HCT116 (cell line): ENCODE measurements around the gene DMKN. TPM values are rescaled to one million over a fixed set of nuclear protein-coding genes. Genes with fewer than 3 reads are reported as not detected.

Source experiments
- ATAC-seq: fragments of 200-7000 bp; cut with Tn5 transposase; 2 replicates; pipeline ENCODE4 v1.9.1; 2020; ENCODE audit warnings: mild to moderate bottlenecking, moderate library complexity
- BruUV-seq: library from RNA; stranded (reverse); fragments of 400-500 nt; replicated peaks from 2 replicates; lab custom pipeline; 2021; lab: Mats Ljungman, UMichigan
- CTCF ChIA-PET: fragments of 300-600 bp; sonication (Branson Sonifier 250); formaldehyde crosslinking; loops from one replicate; lab custom pipeline; 2021; ENCODE audit warnings: antibody characterized with exemption; lab: Charles Lee
- POLR2A ChIA-PET: fragments of 300-600, 350-600 bp; sonication (Branson Sonifier 250); formaldehyde crosslinking; loops from one replicate; lab custom pipeline; 2021; ENCODE audit warnings: antibody characterized with exemption; lab: Charles Lee
- RAD21 ChIA-PET, 2 experiments: fragments of 300-600 bp; sonication (Branson Sonifier 250); formaldehyde crosslinking; loops; one replicate each; lab custom pipeline; 2023; ENCODE audit warnings: low total read pairs in 2 of 2; ENCODE audit not compliant: uncharacterized antibody in 2 of 2, unreplicated experiment in 2 of 2, low non-redundant PET in 1 of 2; lab: Charles Lee
- DNase-seq: peaks from one replicate; pipeline ENCODE4 v3.0.0-alpha.2; 2010; ENCODE audit warnings: low read depth, low spot score
- H2AFZ ChIP-seq: fragments of 200-600 bp; shearing (Covaris generic), sonication (generic); 2 replicates; pipeline ENCODE4 v1.6.1; 2017; ENCODE audit warnings: low read depth, mixed run types, mixed read lengths, antibody characterized with exemption, low read length; ENCODE audit not compliant: poor library complexity, severe bottlenecking
- H3K27ac ChIP-seq: 2 replicates; pipeline ENCODE4 v1.5.1; 2012; ENCODE audit warnings: low read depth, low read length
- H3K27me3 ChIP-seq: fragments of 200-600 bp; sonication (generic); 2 replicates; pipeline ENCODE4 v1.6.1; 2016; ENCODE audit warnings: mixed run types, low read length, mixed read lengths; ENCODE audit not compliant: insufficient read depth
- H3K36me3 ChIP-seq, 2 experiments: fragments of 200-500 bp in 1 of 2; fragments of 200-600 bp in 1 of 2; sonication (Bioruptor generic) in 1 of 2; sonication (generic) in 1 of 2; 2 replicates each; pipeline versions ENCODE4 v1.5.1 to v1.6.1; 2014 to 2016; ENCODE audit warnings: low read length in 2 of 2, inconsistent platforms in 1 of 2, mixed read lengths in 1 of 2, mixed run types in 1 of 2; ENCODE audit not compliant: insufficient read depth in 2 of 2, control insufficient read depth in 1 of 2
- H3K4me1 ChIP-seq, 2 experiments: fragments of 200-600 bp in 1 of 2; sonication (generic) in 1 of 2; 2 replicates each; pipeline versions ENCODE4 v1.5.1 to v1.6.1; 2012 to 2017; ENCODE audit warnings: low read length in 2 of 2, inconsistent platforms in 1 of 2, mild to moderate bottlenecking in 1 of 2, mixed read lengths in 1 of 2, mixed run types in 1 of 2, moderate library complexity in 1 of 2; ENCODE audit not compliant: insufficient read depth in 2 of 2, control insufficient read depth in 1 of 2
- H3K4me2 ChIP-seq: fragments of 200-600 bp; sonication (generic); 2 replicates; pipeline ENCODE4 v1.6.1; 2017; ENCODE audit warnings: mixed run types, low read length, mixed read lengths
- H3K4me3 ChIP-seq, 2 experiments: fragments of 200-600 bp in 1 of 2; sonication (generic) in 1 of 2; replicated peaks in 1 of 2; 2 replicates each; pipeline ENCODE4 v1.5.1; 2011 to 2016; ENCODE audit warnings: low read length in 2 of 2, control low read depth in 1 of 2, low read depth in 1 of 2, mild to moderate bottlenecking in 1 of 2, mixed read lengths in 1 of 2, mixed run types in 1 of 2
- H3K79me2 ChIP-seq: fragments of 200-600 bp; sonication (generic); 2 replicates; pipeline ENCODE4 v1.6.1; 2017; ENCODE audit warnings: mild to moderate bottlenecking, mixed run types, low read length, moderate library complexity, mixed read lengths; ENCODE audit not compliant: insufficient read depth
- H3K9ac ChIP-seq: fragments of 200-600 bp; sonication (generic); 2 replicates; pipeline ENCODE4 v1.6.1; 2016; ENCODE audit warnings: low read length, mixed read lengths
- H3K9me2 ChIP-seq: fragments of 200-600 bp; sonication (generic), shearing (Covaris generic); 2 replicates; pipeline ENCODE4 v1.6.1; 2017; ENCODE audit warnings: mixed run types, mild to moderate bottlenecking, moderate library complexity; ENCODE audit not compliant: insufficient read depth
- H3K9me3 ChIP-seq, 2 experiments: fragments of 200-500 bp in 1 of 2; fragments of 200-600 bp in 1 of 2; sonication (Bioruptor generic) in 1 of 2; sonication (generic) in 1 of 2; 2 replicates each; pipeline ENCODE4 v1.6.1; 2014 to 2017; ENCODE audit warnings: low read length in 2 of 2, mixed read lengths in 2 of 2, inconsistent platforms in 1 of 2, low read depth in 1 of 2, mild to moderate bottlenecking in 1 of 2, mixed run types in 1 of 2, moderate library complexity in 1 of 2; ENCODE audit not compliant: control insufficient read depth in 1 of 2, insufficient read depth in 1 of 2
- H4K20me1 ChIP-seq: fragments of 200-600 bp; sonication (generic), shearing (Covaris generic); 2 replicates; pipeline ENCODE4 v1.6.1; 2017; ENCODE audit warnings: mixed run types, mild to moderate bottlenecking, moderate library complexity; ENCODE audit not compliant: insufficient read depth
- CBX3 ChIP-seq: IDR thresholded peaks from 2 replicates; pipeline ENCODE4 v1.6.1; 2012; ENCODE audit warnings: low read depth
- CEBPB ChIP-seq: IDR thresholded peaks from 2 replicates; pipeline ENCODE4 v1.6.1; 2012; ENCODE audit warnings: low read depth
- ELF1 ChIP-seq: IDR thresholded peaks from 2 replicates; pipeline ENCODE4 v1.6.1; 2012; ENCODE audit warnings: low read depth, borderline replicate concordance
- JUND ChIP-seq: IDR thresholded peaks from 2 replicates; pipeline ENCODE4 v1.6.1; 2012
- POLR2A ChIP-seq: IDR thresholded peaks from 2 replicates; pipeline ENCODE4 v1.7.0; 2011; ENCODE audit warnings: borderline replicate concordance; ENCODE audit not compliant: insufficient read depth, insufficient read length; ENCODE audit errors: extremely low read depth
- POLR2AphosphoS5 ChIP-seq: IDR thresholded peaks from 2 replicates; pipeline ENCODE4 v1.6.1; 2011; ENCODE audit warnings: mild to moderate bottlenecking, low read depth, low read length, moderate library complexity
- SRF ChIP-seq: IDR thresholded peaks from 2 replicates; pipeline ENCODE4 v1.6.1; 2012; ENCODE audit warnings: low read depth
- ZBTB33 ChIP-seq: IDR thresholded peaks from 2 replicates; pipeline ENCODE4 v1.6.1; 2011; ENCODE audit warnings: mild to moderate bottlenecking, low read length, moderate library complexity; ENCODE audit not compliant: insufficient replicate concordance; ENCODE audit errors: extremely low read depth
- ZFX ChIP-seq: fragments of 450-650 bp; IDR thresholded peaks from 2 replicates; pipeline ENCODE4 v1.6.1; 2017
- intact Hi-C: fragments of 100-400 bp; cut with micrococcal nuclease; formaldehyde crosslinking; loops from 2 replicates; pipeline ENCODE4 v1.10.0; 2022
- total RNA-seq: library from RNA; stranded (reverse); gene quantifications from one replicate; pipeline ENCODE4 v1.2.1, GENCODE V29; 2021; ENCODE audit not compliant: unreplicated experiment
- TF ChIP-seq, protein P1 (sequence below): IDR thresholded peaks from 2 replicates; pipeline ENCODE4 v1.6.1; 2012

Gene DMKN
- total RNA-seq, 1 experiment from 2014 or later: 246 TPM

DNA sequence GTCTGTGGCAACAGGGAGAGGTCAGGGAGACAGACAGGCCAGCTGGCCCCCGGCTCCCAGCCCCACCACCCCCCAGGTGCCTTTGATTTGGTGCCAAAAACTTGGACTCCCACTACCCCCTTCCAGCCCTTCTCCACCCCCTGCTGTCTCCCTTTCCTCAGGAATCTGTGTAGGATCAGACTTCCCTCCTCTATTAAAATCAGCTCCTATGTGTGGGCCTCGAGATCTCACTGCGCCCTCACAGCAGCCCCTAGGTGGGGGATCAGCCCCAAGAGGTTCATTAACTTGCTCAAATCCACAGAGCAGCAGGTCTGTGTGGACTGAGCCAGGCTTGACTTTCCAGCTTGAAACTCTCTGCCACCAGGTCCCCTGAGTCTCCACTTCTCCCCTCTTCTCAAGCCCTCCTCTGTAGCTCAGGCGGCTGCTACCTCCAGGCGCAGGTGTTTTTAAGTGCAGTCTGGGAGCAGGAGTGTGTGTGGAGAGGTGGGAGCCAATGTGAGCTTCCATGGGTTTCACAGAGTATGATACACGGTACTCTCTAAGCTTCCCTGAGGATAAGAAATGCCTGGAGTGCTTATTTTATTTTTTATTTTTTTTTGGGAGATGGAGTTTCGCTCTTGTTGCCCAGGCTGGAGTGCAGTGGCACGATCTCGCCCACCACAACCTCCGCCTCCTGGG lies 21.5 kb upstream of the DMKN start:
- no peak overlapping the region for H2AFZ ChIP-seq
- no peak for ATAC-seq
- no peaks in the 10 kb centered on the region for H4K20me1 ChIP-seq
- TF ChIP-seq ZBTB33 (no peak), ZFX (no peak), POLR2AphosphoS5 (no peak), SRF (no peak), POLR2A (no peak), JUND (no peak), ELF1 (no peak), CBX3 (no peak), CEBPB (no peak)
- TF ChIP-seq, protein P1, sequence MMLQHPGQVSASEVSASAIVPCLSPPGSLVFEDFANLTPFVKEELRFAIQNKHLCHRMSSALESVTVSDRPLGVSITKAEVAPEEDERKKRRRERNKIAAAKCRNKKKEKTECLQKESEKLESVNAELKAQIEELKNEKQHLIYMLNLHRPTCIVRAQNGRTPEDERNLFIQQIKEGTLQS: no peak
- no peaks in the 10 kb centered on the region for H3K9me3 ChIP-seq
- H3K27me3 ChIP-seq: no peaks in the 10 kb centered on the region
- ChIA-PET RAD21 (interaction anchor here in 1 of 2 experiments (0.6 kb wide), 1 partner anchor 10 kb away, joined by 3 read pairs; no protein-coding TSS in a partner anchor), POLR2A (no interaction called here), CTCF (no interaction called here)
- H3K4me1 ChIP-seq: no peaks in the 10 kb centered on the region
- H3K4me3 ChIP-seq: no peak overlapping the region
- intact Hi-C loops: no loop called here
- BruUV-seq: no TSS peak
- peaks cover under 1% of the 10 kb centered on the region in 2 experiments; a peak in 1 of 4 replicates for H3K36me3 ChIP-seq
- H3K4me2 ChIP-seq: no peak overlapping the region
- DNase-seq: no peak
- H3K9me2 ChIP-seq: no peaks in the 10 kb centered on the region
- H3K27ac ChIP-seq: no peak overlapping the region
- H3K9ac ChIP-seq: no peak overlapping the region
- H3K79me2 ChIP-seq: no peaks in the 10 kb centered on the region
